Suppressor macrophage (primary cell): ENCODE measurements around the gene TTC1.

Experiments used
- DNase-seq, 4 experiments: peaks; one replicate each; pipeline ENCODE4 v3.0.0-alpha.2; 2020 to 2022

TTC1 gene

DNA sequence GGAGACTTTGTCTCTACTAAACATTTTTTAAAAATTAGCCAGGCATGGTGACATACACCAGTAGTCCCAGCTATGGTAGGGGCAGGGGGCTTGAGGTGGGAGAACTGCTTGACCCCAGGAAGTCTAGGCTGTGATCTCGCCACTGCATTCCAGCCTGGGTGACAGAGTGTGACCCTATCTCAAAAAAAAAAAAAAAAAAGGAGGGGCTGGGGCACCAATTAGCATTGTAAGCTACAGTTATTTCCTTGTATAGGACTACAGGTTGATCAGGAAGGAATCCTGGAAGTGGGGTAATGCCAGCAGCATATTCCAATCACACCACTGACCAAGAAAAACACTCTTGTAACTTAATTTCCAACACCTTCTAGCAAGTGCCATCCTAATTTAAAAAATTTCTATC, 78.3 kb downstream of the TTC1 start:
- DNase-seq: no peak

DNA sequence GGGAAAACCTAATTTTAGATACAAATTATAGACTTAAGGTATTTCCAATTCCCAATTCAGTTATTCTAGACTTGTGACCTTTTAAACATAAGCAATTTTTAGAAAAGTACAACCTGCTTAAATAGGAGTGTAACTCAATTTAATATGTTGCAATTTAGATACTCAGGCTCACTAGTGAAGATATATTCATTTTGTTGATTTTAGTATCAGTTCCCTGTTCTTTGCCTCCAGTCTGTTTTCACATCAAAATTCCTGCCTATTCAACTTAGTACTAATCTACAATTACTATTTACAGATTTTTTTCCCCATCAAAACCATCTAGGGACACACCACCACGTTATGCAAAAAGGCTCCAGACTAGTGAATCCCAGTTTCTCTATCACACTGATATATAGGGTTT, 79.9 kb downstream of the TTC1 start:
- peak in 1 of 4 experiments; percentile 25 for DNase-seq

DNA sequence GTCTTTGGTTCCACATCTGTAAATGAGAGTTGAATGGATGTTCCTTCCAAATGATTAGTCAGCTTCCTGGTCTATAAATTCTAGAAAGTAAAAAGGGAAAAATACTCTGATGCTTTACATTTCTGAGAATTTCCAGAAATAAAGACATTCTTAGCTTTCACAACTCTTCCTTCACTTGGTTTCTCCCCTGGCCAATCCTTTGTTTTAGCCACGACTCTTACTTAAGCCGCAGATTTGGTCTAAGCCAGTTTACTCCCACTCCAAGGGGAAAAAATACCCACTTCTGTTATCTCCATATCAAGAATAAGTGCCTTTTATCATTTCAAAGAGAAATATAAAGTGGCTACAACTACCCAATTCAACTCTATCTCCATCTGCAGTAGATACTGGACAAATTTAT, 80.6 kb downstream of the TTC1 start:
- no peak for DNase-seq

DNA sequence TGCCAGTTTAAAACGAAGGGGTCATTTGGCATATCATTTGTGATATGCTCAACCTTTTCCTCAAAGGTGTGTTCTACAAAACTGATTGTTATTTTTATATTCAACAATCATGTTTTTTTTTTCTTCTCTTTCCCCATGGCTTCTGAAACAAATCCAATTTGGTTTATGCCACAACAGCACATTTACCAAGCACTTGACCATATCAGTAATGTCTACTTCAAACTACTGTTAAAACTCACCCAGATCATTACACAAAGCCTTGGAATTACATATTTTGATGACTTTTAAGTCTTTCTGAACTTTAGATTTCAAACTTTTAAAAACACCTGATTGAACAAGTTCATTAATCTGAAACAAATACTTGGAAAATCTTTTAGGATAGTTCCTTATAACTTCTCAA, 81.1 kb downstream of the TTC1 start:
- DNase-seq: no peak

DNA sequence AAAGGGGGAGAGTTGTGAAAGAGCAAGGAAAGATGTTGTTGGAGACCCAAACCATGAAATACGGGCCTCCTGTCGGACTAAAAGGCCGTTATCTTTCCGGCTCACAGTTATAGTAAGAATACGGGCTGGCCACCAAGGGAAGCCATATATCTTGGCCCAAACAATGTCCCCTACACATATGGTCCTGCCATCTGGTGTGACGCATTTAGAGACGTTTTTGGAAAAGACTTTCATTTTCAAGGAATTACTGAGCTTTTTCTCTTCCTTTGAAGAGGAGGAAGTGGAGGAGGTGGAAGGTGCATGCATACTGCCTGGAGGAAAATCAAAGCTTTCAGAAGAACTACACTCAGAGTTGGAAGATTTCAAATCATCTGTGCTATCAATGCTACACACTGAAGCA, 83.6 kb downstream of the TTC1 start:
- no peak for DNase-seq

DNA sequence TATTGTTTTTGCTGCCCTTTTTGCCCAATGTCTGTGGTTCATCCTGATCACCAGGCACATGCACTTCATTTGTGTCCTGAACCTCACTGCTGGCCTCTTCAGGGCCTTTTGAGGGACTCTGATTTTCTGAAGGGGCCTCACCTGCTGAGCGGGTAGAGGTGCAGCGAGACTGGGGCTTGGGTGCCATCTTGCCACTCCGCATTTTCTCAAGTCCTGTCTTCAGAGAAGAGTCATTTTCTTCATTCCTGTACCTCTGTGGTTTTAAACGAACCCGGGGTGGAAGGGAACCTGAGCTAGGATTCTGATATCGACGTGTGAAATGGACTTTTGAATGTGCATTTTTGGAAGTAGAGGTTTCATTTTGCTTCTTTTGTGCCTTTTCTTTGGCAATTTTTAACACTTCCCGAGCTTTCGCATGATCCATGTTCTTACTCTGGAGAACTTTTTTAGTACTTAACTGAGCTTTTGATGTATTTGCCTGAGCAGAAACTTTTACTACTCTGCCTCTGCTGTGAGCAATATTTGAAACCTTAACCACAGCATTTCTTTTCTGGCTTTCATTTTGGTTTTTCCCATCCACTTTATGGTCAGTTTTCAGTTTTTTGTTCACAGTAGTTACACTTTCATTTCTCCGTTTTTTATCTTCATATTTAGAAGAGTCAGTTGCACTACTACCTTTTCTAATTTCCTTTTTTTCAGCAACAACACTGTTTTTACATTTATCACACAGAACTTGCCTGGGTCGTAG, 84.2 kb downstream of the TTC1 start:
- no peak for DNase-seq

DNA sequence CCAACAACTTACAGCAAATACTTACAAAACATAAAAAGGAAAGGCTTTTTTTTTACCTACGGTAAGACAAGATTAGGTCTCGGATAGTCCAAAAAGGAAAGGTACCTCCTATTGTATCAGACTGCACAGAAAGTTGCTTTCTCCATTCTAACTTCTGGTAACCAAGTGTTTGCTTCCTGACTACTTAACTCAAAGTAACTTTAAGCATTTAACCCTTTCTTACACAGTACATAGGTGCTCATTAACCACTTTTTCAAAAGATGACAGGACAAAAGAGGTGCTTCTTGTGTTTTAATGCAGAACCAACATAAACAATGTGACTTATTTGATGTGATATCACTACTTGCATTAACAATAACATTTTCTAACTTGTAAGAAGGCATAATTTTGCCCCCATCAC, 87.2 kb downstream of the TTC1 start:
- no peak for DNase-seq

DNA sequence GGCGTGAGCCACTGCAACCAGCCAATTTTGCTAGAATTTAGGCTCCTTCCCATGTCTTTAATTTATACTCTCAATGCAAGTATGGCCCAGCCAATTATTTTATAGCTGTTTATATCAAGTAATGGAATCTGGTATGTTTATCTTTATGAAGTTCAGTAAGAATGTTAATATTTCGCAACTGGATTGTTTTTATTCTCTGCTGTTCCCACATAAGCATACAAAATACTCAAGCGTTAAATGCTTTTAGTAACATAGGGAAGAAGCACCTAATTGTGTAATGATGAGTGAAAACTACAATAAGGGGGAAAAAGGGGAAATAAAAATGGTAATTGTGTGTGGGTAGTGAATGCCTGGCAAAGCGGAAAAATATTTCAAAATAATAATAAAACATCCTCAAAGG, 89.1 kb downstream of the TTC1 start:
- peak; percentile 19 to 86 (median 58) for DNase-seq

DNA sequence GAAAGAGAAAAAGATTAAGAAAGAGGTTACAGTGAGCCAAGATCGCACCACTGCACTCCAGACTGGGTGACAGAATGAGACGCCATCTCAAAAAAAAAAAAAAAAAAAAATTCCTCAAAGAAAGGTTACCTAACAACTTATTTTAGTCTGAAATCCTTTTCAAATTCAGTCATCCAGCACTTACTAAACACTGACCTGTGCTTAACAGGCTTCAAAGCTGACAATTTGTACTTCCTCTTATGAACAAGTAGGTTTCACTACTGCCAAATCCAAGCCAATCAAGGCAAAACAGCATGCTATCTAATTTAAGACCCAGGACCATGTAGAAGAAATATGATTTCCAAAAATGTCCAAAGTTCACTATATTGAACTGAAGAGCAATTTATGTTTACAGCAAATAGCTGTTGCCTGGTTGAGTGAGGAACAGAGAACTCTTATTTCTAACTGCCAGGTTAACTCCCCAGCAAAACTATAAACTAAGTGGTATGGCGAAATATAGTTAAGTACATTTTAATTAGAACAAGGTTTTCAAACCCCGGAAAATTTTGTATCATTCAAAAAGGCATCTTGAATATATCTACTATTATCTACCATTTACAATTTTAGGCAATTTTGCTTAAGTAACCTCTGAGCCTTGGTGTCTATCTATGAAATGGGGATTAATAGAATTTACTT, 96.9 kb downstream of the TTC1 start:
- peak; percentile 17 to 71 (median 40) for DNase-seq

DNA sequence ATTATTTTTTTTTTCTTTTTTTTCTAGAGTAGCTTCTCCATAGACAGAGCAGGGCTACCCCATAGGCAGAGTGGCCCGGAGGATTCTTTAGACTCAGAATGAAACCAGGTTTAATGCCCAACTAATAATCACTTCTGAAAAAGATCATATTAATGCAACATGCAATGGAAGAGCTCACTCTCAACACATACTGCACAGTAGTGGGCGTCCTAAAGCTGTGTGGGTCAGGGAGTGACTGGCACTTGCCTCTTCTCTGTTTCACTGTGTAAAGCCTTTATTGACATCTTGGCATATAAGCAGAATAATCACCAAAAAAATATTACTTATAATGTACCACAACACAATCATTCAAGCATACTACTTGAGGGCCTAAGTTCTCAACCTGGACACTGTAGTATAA, 99.2 kb downstream of the TTC1 start:
- DNase-seq: peak in 3 of 4 experiments; percentile 16 to 19 (median 18)
